Measurements from ENCODE around the gene HDHD5. TPM values are rescaled to one million over a fixed set of nuclear protein-coding genes. Genes with fewer than 3 reads are reported as not detected.

Gene HDHD5
- total and polyA plus RNA-seq, 2 of the 13 experiments (the other 11 are each of a cell fraction or from before 2014, with no cell fraction given) = not detected

- no TSS peak for BruUV-seq (replicated peaks)
- WGBS (ENCODE audit: low lambda C conversion rate) = 4% methylated on average over 2 of the region's 2 CpGs
- Histone ChIP-seq H3K36me3 (replicated peaks in 1 of 2; ENCODE audit: control insufficient read depth in 1 of 2, insufficient read depth in 2 of 2, low read length in 2 of 2) (no peaks in the 10 kb centered on the region), H3K4me3 (replicated peaks in 1 of 3; ENCODE audit: insufficient read depth in 1 of 3, low read depth in 2 of 3, low read length in 3 of 3) (no peak overlapping the region), H3K9me3 (ENCODE audit: low read length) (no peaks in the 10 kb centered on the region), H3K9ac (ENCODE audit: insufficient read depth, low read depth, low read length) (no peak overlapping the region), H3K4me1 (ENCODE audit: insufficient read depth, low read length) (no peaks in the 10 kb centered on the region), H2AFZ (ENCODE audit: low read length) (no peak overlapping the region), H3K27ac (ENCODE audit: extremely low read length, insufficient read depth, low read length) (no peak overlapping the region), H4K20me1 (ENCODE audit: insufficient read depth, low read length) (no peaks in the 10 kb centered on the region), H3K79me2 (ENCODE audit: insufficient read depth, low read length) (no peaks in the 10 kb centered on the region), H3K27me3 (ENCODE audit: control insufficient read depth in 1 of 2, insufficient read depth in 2 of 2, low read length in 2 of 2) (peaks cover 0 to 2% of the 10 kb centered on the region in 2 experiments; a peak in 1 of 5 replicates), H3K4me2 (ENCODE audit: low read depth, low read length) (no peak overlapping the region)
- ATAC-seq = no peak
- ChIA-PET POLR2A (no interaction called here), CTCF (ENCODE audit: low intra/inter-chr PET ratio, low total read pairs) (no interaction called here)
- intact Hi-C loops (cut with micrococcal nuclease; ENCODE audit: unreplicated experiment) (no loop called here), in situ Hi-C loops (cut with HindIII; ENCODE audit: extremely low pct_ligation_motif_present, low pct_unique_long_range_greater_than_20kb) (no loop called here)
- DNase-seq (ENCODE audit: low spot score) = no peak
- FAIRE-seq = no peak
- TF ChIP-seq HHEX (CRISPR knock-in tag; IDR thresholded peaks at IDR 0.05) (no peak), ZBTB4 (CRISPR knock-in tag; IDR thresholded peaks at IDR 0.05; ENCODE audit: borderline replicate concordance) (no peak), ZNF709 (CRISPR knock-in tag; IDR thresholded peaks at IDR 0.05) (no peak), RORA (CRISPR knock-in tag; IDR thresholded peaks at IDR 0.05) (no peak), SALL2 (CRISPR knock-in tag; IDR thresholded peaks at IDR 0.05) (no peak), ZNF747 (CRISPR knock-in tag; IDR thresholded peaks at IDR 0.05; ENCODE audit: borderline replicate concordance) (no peak), ZNF274 (CRISPR knock-in tag; IDR thresholded peaks at IDR 0.05) (no peak), RBAK (CRISPR knock-in tag; IDR thresholded peaks at IDR 0.05) (no peak), BCLAF1 (IDR thresholded peaks at IDR 0.05) (no peak), KLF9 (CRISPR knock-in tag; IDR thresholded peaks at IDR 0.05; ENCODE audit: low read depth) (no peak), FUBP1 (CRISPR knock-in tag; IDR thresholded peaks at IDR 0.05; ENCODE audit: borderline replicate concordance) (no peak), RFX3 (CRISPR knock-in tag; IDR thresholded peaks at IDR 0.05) (no peak), ZNF724P (CRISPR knock-in tag; IDR thresholded peaks at IDR 0.05; ENCODE audit: borderline replicate concordance) (no peak)
Measured at GRCh38 chr22:17132112-17132511, 27.0 kb downstream of the HDHD5 start.

All from HepG2 (cell line).